CD4-positive, alpha-beta T cell (primary cell): ENCODE results near the gene RPL37A. TPM values are rescaled to one million over a fixed set of nuclear protein-coding genes. Genes with fewer than 3 reads are reported as not detected.

Source experiments
- ATAC-seq: fragments of 200-7000 bp; cut with Tn5 transposase; one replicate; pipeline ENCODE4 v1.10.0; 2022; ENCODE audit warnings: mild to moderate bottlenecking; ENCODE audit not compliant: poor library complexity
- CTCF ChIA-PET: fragments of 350-600 bp; sonication (Branson Sonifier 250); formaldehyde crosslinking; loops from one replicate; lab custom pipeline; 2021; ENCODE audit warnings: antibody characterized with exemption, inconsistent platforms; lab: Charles Lee
- POLR2A ChIA-PET: fragments of 350-600 bp; sonication (Branson Sonifier 250); formaldehyde crosslinking; loops from one replicate; lab custom pipeline; 2021; ENCODE audit warnings: antibody characterized with exemption, inconsistent platforms; lab: Charles Lee
- DNase-seq, 14 experiments: peaks; one replicate each; pipeline ENCODE4 v3.0.0-alpha.2; 2013 to 2020; ENCODE audit warnings: mixed read lengths in 2 of 14
- H3K27ac ChIP-seq, 2 donors: one replicate each; pipeline versions ENCODE4 v1.5.1 to v1.7.0; 2013; ENCODE audit warnings: low read length in 2 of 2, low read depth in 1 of 2, mild to moderate bottlenecking in 1 of 2
- H3K27me3 ChIP-seq, 2 experiments: 1 replicate in 1 of 2; 2 replicates in 1 of 2; pipeline versions ENCODE4 v1.6.1 to v1.7.0; 2013; ENCODE audit warnings: low read length in 2 of 2, control low read depth in 1 of 2, mild to moderate bottlenecking in 1 of 2, moderate library complexity in 1 of 2; ENCODE audit not compliant: insufficient read depth in 2 of 2, control insufficient read depth in 1 of 2
- H3K36me3 ChIP-seq: one replicate; pipeline ENCODE4 v1.6.1; 2013; ENCODE audit warnings: low read length, control low read depth; ENCODE audit not compliant: insufficient read depth
- H3K4me1 ChIP-seq: one replicate; pipeline ENCODE4 v1.6.1; 2013; ENCODE audit warnings: low read length, control low read depth; ENCODE audit not compliant: insufficient read depth
- H3K4me3 ChIP-seq: one replicate; pipeline ENCODE4 v1.5.1; 2013; ENCODE audit warnings: mild to moderate bottlenecking, low read length, moderate library complexity
- H3K9me3 ChIP-seq, 2 experiments: 1 replicate in 1 of 2; 2 replicates in 1 of 2; pipeline versions ENCODE4 v1.6.1 to v1.7.0; 2013; ENCODE audit warnings: low read length in 2 of 2, mild to moderate bottlenecking in 2 of 2, control low read depth in 1 of 2, moderate library complexity in 1 of 2; ENCODE audit not compliant: control insufficient read depth in 1 of 2, insufficient read depth in 1 of 2
- H3K27ac Mint-ChIP-seq: one replicate; pipeline ENCODE4 v1.8.0; 2020; ENCODE audit warnings: mixed read lengths
- H3K27me3 Mint-ChIP-seq: one replicate; pipeline ENCODE4 v1.8.0; 2021; ENCODE audit warnings: mixed read lengths
- H3K36me3 Mint-ChIP-seq: one replicate; pipeline ENCODE4 v1.8.0; 2021; ENCODE audit warnings: low read depth, mixed read lengths
- H3K4me1 Mint-ChIP-seq: one replicate; pipeline ENCODE4 v1.8.0; 2021; ENCODE audit warnings: low read depth, mixed read lengths
- H3K4me3 Mint-ChIP-seq: one replicate; pipeline ENCODE4 v1.8.0; 2020; ENCODE audit warnings: mild to moderate bottlenecking, mixed read lengths
- H3K9me3 Mint-ChIP-seq: one replicate; pipeline ENCODE4 v1.8.0; 2020; ENCODE audit warnings: mixed read lengths
- intact Hi-C, 2 experiments: fragments of 100-400 bp; cut with DNase I in 1 of 2; cut with micrococcal nuclease in 1 of 2; formaldehyde crosslinking; loops; one replicate each; pipeline versions ENCODE4 v1.15.1 to v1.9.0; 2023 to 2025; cut with DNase I, micrococcal nuclease
- total RNA-seq, 174 experiments: library from RNA in 2 of 174; stranded (reverse) in 2 of 174; gene quantifications; one replicate each; pipeline ENCODE4 v1.2.3 and lab custom pipeline; 2021 to 2026
- TF ChIP-seq, protein P1 (sequence below): fragments of 200-600 bp; IDR thresholded peaks from one replicate; pipeline ENCODE4 v1.8.0; 2022; ENCODE audit warnings: antibody characterized with exemption, mild to moderate bottlenecking

The RPL37A gene
- total RNA-seq, 2 experiments from 2014 or later, result 4,138 to 4,142 TPM

GRCh38 chr2:216490061-216490460 is 8.6 kb upstream of the RPL37A start:
- Histone ChIP-seq H3K4me3 (no peak overlapping the region), H3K36me3 (no peaks in the 10 kb centered on the region), H3K9me3 (no peaks in the 10 kb centered on the region), H3K27ac (no peak overlapping the region), H3K4me1 (no peaks in the 10 kb centered on the region), H3K27me3 (no peaks in the 10 kb centered on the region)
- H3K27ac Mint-ChIP-seq, result no peak overlapping the region
- ChIA-PET POLR2A (no interaction called here), CTCF (no interaction called here)
- ATAC-seq, result no peak
- H3K27me3 Mint-ChIP-seq, result no peaks in the 10 kb centered on the region
- H3K4me3 Mint-ChIP-seq, result no peak overlapping the region
- no peaks in the 10 kb centered on the region for H3K36me3 Mint-ChIP-seq
- no peaks in the 10 kb centered on the region for H3K4me1 Mint-ChIP-seq
- intact Hi-C loops, result loop anchor here in 1 of 2 experiments (10.0 kb wide), 1 partner anchor 455 kb away; no protein-coding TSS in a partner anchor
- DNase-seq, result no peak
- TF ChIP-seq, protein P1, sequence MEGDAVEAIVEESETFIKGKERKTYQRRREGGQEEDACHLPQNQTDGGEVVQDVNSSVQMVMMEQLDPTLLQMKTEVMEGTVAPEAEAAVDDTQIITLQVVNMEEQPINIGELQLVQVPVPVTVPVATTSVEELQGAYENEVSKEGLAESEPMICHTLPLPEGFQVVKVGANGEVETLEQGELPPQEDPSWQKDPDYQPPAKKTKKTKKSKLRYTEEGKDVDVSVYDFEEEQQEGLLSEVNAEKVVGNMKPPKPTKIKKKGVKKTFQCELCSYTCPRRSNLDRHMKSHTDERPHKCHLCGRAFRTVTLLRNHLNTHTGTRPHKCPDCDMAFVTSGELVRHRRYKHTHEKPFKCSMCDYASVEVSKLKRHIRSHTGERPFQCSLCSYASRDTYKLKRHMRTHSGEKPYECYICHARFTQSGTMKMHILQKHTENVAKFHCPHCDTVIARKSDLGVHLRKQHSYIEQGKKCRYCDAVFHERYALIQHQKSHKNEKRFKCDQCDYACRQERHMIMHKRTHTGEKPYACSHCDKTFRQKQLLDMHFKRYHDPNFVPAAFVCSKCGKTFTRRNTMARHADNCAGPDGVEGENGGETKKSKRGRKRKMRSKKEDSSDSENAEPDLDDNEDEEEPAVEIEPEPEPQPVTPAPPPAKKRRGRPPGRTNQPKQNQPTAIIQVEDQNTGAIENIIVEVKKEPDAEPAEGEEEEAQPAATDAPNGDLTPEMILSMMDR, result no peak
- H3K9me3 Mint-ChIP-seq, result no peaks in the 10 kb centered on the region

GRCh38 chr2:216491793-216492596 is 6.6 kb upstream of the RPL37A start:
- ChIA-PET CTCF (interaction anchor here (0.8 kb wide), 1 partner anchor 16 kb away, joined by 3 read pairs; no protein-coding TSS in a partner anchor), POLR2A (no interaction called here)
- no peaks in the 10 kb centered on the region for H3K27me3 ChIP-seq
- Mint-ChIP-seq H3K27me3 (no peaks in the 10 kb centered on the region), H3K4me3 (no peak overlapping the region), H3K36me3 (no peaks in the 10 kb centered on the region), H3K9me3 (no peaks in the 10 kb centered on the region), H3K4me1 (no peaks in the 10 kb centered on the region), H3K27ac (no peak overlapping the region)
- no peak for ATAC-seq
- no peak overlapping the region for H3K27ac ChIP-seq
- H3K4me1 ChIP-seq, result no peaks in the 10 kb centered on the region
- DNase-seq, result no peak
- no peak overlapping the region for H3K4me3 ChIP-seq
- H3K9me3 ChIP-seq, result no peaks in the 10 kb centered on the region
- TF ChIP-seq, protein P1, result no peak
- no peaks in the 10 kb centered on the region for H3K36me3 ChIP-seq
- intact Hi-C loops, result loop anchor here in 1 of 2 experiments (10.0 kb wide), 1 partner anchor 457 kb away; no protein-coding TSS in a partner anchor

DNA sequence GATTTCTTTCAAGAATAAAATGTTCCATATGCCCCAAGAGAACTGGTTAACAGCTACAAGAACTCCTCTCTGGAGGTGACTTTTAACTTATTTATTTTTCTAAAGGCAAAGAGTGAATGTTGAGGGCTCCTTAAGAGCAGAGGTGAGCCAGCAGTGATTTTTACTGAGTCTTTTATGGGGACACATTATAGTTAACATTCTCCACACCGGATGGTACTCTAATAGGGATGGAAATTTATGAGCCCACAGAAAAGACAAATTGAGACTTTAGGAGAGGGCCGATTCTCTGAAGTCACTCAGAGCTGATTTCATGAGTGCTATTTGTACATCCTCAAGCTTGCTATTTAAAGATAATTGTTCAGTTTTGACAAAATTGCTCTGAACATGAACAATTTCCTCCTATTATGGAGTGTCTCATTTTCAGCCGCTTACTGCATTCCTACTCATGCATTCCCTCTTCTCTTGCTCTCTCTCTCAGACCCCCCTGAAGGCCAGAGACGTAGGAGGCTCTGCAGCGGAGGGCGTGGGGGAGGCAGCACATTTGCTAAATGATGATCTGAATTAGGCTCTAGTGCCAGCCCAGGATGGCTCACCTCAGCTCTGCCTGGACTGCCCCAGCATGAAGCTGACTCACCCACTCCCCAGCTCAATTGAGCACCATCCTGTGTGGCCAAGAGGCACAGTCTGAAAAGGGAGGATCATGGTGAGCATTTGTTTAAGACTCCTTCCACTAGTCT is 5.9 kb upstream of the RPL37A start:
- Mint-ChIP-seq H3K9me3 (no peaks in the 10 kb centered on the region), H3K36me3 (no peaks in the 10 kb centered on the region), H3K27me3 (no peaks in the 10 kb centered on the region), H3K27ac (no peak overlapping the region), H3K4me1 (peaks cover 7% of the 10 kb centered on the region), H3K4me3 (no peak overlapping the region)
- Histone ChIP-seq H3K36me3 (no peaks in the 10 kb centered on the region), H3K27me3 (no peaks in the 10 kb centered on the region), H3K4me1 (peaks cover 5% of the 10 kb centered on the region), H3K4me3 (no peak overlapping the region), H3K27ac (no peak overlapping the region), H3K9me3 (no peaks in the 10 kb centered on the region)
- TF ChIP-seq, protein P1, result no peak
- POLR2A ChIA-PET, result no interaction called here
- DNase-seq (no peak), ATAC-seq (no peak)
- intact Hi-C loops, result loop anchor here in 1 of 2 experiments (10.0 kb wide), 1 partner anchor 458 kb away; no protein-coding TSS in a partner anchor
- CTCF ChIA-PET, result interaction anchor here (0.8 kb wide), 1 partner anchor 15 kb away, joined by 3 read pairs; no protein-coding TSS in a partner anchor
